HG03060 (cell line): ENCODE results near the gene C2orf74.

ENCODE experiments used
- ATAC-seq: cut with Tn5 transposase; IDR thresholded peaks from one replicate; pipeline ENCODE4 v1.9.1; 2021; ENCODE audit warnings: low read depth, moderate number of reproducible peaks; ENCODE audit not compliant: unreplicated experiment

C2orf74 gene

GRCh38 chr2:61210332-61210981 lies 48.5 kb downstream of the C2orf74 start:
- ATAC-seq: no peak

- ATAC-seq: no peak
Measured at GRCh38 chr2:61214171-61214570, 52.2 kb downstream of the C2orf74 start.
